HG02884 (cell line): ENCODE data around the gene ANKRD11.
"Not testable (repeated sequence)": the region's sequence is repeated elsewhere in the genome, so short reads cannot be mapped to it uniquely, and the experiment has no call there.

Experiments
- ATAC-seq: cut with Tn5 transposase; IDR thresholded peaks from one replicate; pipeline ENCODE4 v1.9.1; 2021; ENCODE audit warnings: mild to moderate bottlenecking, moderate library complexity; ENCODE audit not compliant: unreplicated experiment

Gene ANKRD11

DNA sequence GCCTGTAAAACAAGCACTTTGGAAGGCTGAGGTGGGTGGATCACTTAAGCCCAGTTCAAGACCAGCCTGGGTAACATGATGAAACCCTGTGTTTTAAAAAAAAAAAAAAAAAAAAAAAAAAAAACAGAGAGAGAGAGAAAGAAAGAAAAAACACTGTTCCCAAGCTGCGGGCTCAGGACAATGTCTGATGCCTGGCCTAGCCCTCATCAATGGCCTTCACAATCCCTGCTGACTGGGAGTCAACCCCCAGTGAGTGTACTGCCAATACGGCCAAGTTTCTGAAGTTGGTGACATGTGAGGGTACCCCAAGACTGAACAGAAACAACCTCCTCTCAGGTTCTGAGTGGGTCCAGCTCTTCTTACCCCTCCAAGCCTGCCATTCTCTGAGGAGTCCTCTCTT, 156.3 kb downstream of the ANKRD11 start:
- ATAC-seq: no peak

DNA sequence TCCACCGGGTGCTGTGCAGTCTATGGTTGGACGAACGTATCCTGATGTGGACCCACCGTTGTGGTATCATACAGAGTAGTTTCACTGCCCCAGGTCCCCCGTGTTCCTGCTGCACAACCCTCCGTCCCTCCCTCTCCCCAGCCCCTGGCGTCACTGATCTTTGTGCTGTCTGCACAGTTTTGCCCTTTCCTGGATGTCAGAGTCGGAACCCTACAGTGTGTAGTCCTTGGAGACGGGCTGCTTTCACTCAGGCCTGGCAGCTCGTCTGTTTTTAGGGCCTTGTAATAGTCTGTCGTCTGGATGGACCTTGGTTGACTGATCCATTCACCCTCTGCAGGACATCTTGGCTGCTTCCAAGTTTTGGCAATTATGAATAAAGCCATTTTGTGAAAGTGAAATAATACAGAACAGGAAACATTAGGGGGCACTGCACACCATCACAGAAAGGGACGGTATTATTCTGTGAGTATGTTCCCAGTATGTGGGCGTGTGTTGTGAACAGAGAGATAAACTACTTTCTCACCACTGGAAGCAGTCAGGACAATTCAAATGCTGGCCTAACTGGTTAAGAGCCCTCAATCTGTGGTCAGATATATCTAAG, 156.9 kb downstream of the ANKRD11 start:
- ATAC-seq: not testable (repeated sequence)

DNA sequence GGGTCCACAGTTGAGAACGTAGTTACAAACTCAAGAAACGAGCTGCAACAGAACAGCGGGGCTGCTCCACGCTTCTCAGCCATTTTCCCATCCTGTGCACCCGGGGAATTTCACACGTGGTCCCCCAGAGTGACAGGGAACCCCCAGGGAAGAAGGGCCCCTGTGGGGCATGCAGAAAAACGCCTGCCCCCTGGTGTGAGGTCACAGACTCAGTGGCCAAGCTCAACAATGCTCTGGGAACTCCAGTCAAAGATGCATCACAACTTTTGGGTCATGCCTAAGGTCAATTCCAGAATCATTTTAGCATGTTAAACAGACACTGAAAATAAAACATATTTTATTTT, 157.5 kb downstream of the ANKRD11 start:
- no peak for ATAC-seq

DNA sequence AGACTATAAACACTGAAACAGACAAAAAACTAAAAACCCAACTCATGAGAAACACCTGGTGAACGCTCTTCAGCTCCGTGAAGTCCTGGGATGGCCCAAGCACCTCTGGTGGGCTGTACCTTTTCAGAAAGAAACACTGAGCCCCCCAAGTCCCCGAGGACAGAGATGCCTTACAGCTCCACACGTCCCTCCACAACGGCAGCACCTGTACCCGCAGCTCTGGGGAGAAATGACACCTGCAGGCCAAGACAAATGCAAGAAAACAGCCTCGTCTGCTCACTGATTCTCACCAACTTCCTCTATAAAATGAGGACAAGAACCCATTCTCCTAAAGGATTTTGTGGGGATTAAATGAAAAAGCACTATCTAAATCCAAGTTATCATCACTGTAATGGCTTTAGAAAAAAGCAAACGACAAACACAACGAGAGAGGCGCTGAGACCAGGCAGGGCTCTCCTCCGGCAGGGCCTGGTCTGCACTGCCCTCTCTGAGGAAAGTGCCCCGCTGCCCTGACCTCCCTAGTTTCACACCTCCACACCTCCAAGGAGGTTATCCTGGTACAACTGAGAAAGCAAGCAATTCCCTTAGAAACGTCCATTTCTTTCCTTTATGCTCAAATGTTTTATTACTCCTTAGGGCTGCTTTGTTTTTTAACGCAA, 158.0 kb downstream of the ANKRD11 start:
- ATAC-seq: no peak

DNA sequence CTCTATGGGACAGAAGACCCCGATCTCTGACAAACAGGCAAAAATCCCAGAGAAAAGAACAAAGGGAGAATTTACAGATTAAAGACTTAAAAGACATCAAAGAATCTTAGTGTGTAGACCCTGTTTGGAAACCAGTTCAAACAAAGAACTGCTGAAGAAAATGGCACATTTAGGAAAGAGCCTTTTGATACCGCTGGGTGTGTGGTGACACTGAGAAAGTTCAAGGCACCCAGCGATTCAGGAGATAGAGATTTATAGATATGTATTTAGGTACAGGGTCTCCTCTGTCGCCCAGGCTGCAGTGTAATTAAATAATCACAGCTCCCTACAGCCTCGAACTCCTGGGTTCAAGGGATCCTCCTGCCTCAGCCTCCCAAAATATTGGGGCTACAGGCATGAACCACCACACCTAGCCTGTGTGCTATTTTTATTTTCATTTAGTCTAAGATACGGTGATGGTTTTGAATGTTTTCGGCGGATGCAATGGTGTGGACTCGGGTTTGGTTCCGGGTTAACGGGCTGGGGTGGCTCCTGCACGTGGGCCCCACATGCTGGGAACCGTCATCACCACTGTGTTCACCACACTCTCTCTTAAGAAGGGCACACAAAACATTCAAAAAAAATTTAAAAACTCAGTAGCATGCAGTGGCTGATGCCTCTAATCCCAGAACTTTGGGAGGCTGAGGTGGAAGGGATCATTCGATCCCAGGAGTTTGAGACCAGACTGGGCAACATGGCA, 158.8 kb downstream of the ANKRD11 start:
- ATAC-seq: no peak

DNA sequence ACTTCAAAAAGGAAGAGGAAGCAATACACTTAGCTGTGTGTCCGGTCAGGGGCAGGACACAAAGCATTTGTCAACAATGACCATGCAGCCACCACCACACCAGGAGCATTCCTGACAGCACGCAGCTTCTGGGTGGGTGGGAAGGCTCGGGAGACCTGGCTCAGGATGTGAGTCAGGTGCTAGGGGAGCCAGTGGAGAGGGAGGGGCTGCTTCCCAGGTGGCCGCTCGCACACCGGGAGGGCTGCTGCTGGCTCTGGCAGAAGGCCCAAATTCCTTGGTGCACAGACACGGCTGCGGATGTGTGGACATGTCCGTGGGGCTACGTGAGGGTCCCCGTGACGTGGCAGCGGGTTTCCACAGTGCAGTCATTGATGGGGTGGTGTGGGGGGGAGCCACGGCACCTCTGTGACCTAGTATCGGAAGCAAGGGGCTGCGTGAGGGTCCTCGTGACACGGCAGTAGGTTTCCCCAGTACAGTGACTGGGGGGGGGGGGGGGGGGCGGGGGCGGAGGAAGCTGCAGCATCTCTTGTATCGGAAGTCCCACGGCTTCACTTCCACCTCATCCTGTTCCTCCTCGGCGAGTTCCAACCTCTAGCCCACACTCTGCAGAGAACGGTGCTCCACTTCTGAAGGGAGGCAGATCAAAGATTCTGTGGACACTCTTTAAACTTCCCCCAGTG, 160.0 kb downstream of the ANKRD11 start:
- no peak for ATAC-seq

DNA sequence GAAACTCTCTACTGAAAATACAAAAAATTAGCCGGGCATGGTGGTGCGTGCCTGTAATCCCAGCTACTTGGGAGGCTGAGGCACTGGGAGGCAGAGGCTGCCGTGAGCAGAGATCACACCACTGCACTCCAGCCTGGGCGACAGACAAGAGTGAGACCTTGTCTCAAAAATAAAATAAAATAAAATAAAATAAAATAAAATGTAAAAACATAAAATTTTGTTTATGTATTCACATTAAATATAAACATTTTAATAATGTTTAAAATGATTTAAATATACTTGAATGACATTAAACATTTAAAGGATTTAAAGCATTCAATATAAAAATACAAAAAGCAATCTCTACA, 160.6 kb downstream of the ANKRD11 start:
- ATAC-seq: not testable (repeated sequence)

DNA sequence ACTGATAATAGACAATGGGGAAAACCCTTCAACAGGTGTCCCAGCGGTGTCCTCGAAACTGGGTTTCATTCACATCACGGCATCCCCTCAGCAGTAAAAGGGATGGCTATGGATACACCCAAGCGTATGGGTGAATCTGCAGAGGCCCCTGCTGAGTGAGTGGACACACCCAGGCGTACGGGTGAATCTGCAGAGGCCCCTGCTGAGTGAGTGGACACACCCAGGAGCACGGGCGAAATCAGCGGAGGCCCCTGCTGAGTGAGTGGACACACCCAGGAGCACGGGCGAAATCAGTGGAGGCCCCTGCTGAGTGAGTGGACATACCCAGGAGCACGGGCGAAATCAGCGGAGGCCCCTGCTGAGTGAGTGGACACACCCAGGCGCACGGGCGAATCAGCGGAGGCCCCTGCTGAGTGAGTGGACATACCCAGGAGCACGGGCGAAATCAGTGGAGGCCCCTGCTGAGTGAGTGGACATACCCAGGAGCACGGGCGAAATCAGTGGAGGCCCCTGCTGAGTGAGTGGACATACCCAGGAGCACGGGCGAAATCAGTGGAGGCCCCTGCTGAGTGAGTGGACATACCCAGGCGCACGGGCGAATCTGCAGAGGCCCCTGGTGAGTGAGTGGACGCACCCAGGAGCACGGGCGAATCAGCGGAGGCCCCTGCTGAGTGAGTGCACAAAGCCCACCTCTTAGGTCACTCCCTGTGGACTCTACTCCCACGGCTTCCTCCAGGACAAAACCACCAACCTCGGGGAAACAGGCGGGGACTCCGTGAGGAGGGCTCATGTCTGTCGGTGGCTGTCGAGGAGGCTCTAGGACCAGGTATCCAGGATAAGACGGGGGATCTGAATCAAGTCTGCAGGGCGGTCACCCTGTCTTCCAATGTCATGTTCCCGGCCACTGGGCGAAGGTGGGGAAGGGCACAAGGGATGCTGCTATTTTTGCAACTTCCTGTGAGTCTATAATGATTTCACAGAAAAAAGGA, 161.7 kb downstream of the ANKRD11 start:
- ATAC-seq: not testable (repeated sequence)

DNA sequence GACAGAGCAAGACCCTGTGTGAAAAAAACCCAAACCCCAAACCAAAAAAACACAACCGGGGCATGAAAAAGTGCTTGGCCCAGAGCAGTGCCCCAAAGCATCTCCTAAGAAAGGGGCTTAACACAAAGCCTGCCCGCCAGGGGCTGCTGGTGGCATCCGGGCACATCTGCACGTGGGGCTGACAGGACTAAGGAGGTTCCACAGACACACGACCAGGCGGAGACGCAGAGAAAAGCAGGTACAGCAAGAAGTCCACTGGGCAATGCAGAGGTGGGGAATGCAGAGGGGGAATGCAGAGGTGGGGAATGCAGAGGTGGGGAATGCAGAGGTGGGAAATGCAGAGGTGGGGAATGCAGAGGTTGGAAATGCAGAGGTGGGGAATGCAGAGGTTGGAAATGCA, 163.6 kb downstream of the ANKRD11 start:
- ATAC-seq: no peak

DNA sequence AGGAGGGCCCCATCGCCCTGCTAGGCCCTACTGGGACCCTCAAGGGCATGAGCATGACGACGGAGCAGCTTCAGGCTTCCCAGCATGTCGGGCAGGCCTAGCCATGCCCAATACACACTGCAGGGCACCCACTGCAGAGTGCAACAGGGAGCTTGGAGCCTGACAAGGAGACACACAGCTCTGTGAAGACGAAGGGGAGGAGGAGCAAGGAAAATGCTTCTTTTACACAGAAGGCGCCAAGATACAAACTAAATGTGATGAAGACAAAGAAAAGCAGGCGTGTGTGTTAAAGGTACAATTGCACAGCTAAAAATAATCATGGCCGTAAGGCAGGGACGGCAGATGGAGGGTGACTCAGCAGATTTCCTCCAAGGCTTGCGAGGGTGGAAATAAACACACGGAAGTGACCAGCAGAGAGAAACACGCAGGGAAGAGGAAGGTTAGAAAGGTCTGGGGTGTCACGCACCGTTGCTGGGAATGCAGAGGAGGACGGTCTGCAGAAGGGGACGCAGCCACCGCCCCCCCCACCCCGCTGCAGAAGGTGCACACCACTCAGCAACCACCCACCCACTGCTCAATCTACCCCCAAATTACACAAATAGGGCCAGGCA, 164.4 kb downstream of the ANKRD11 start:
- ATAC-seq: no peak

DNA sequence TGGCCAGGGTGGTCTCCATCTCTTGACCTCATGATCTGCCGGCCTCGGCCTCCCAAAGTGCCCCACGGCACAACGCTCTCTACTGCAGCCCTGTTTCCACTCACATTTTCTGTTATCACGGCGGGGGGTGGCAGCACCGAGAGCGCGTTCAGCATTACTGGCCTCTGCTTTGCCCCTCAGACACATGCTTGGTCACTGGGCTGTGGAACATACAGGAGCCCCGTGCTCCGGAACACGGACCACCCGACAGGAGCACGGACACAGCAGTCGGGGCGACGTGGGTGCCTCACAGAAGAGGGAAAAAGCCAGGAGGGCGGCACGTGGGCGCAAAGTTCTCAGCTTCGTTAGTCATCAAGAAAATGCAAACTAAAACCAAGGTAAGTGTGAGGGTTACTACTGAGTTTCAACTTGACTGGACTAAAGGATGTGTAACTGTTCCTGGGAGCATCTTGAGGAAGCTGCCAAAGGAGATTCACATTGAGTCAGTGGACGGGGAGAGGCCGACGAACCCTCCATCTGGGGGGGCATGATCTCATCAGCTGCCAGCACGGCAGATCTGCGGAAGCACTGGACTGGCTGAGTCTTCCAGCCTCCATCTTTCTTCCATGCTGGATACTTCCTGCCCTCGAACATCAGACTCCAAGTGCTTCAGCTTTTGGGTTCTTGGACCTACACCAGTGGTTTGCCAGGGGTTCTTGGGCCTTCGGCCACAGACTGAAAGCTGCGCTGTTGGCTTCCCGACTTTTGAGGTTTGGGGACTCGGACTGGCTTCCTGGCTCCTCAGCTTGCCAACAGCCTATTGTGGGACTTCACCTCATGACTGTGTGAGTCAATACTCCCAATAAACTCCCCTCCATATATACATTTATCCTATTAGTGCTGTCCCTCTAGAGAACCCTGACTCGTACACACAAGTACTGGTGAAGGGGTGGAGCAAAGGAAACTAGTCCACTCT, 166.0 kb downstream of the ANKRD11 start:
- no peak for ATAC-seq

DNA sequence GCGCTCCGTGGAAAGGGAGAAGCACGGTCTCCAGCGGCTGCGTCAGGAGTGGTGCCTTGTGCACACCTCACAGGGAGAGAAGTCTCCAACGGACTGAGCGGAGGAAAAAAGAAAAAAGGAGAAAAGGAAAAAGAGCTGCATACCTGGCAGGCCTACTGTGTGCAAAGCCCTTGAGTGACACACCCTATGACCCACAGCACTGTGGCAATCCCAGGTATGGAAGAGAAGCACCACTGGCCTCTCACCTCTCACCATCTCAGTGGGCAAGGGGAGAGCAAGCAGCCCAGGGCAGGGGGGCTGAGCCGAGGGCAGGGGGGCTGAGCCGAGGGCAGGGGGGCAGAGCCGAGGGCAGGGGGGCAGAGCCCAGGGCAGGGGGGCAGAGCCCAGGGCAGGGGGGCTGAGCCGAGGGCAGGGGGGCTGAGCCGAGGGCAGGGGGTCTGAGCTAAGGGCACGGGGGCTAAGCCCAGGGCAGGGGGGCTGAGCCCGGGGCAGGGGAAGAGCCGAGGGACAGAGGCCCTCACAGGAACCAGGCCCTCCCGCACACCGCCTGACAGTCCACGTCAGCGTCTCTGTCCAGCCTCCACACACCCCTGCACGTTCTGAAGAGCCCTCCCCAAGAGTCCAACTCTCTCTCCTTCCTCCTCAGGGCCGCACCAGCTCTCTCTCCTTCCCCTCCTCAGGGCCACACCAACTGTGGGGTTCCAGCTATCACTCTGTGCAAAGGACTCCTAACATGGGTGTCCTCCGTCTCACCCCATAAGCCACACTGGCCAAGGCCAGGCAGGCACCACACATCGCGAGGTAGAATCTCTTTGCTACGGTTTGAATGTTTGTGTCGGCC, 167.0 kb downstream of the ANKRD11 start:
- ATAC-seq: no peak

DNA sequence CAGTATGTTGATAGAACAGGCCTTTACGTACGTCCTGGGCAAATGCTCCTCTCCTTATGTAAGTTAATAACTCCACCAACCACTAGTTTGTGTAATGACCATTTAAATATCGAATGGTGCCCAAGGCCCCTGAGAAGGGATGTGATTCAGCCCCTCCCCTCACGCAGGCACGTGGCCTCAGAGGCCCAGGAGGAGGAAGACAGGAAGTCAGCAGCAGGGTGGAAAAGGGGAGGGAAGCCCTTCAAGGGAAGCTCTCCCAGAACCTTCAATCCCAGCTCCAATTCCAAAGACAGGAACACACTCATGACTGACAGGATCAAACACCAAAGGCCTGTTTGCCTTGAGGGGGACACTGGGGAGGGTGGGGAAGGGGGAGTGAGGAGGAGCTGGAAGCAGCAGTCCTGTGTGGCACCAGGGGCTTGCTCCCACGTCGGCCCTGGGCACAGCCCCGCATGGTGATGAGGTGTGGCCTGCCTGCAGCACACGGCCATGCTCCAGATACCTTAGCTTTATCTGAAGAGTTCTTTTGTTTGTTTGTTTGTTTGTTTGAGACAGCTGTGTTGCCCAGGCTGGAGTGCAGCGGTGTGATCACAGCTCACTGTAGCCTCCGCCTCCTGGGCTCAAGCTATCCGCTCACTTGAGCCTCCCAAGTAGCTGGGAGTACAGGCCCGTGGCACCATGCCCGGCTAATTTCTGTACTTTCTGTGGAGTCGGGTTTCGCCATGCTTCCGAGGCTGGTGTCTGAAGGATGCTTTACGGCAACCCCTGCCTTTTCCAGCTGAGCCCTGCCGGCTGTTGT, 167.8 kb downstream of the ANKRD11 start:
- ATAC-seq: no peak

DNA sequence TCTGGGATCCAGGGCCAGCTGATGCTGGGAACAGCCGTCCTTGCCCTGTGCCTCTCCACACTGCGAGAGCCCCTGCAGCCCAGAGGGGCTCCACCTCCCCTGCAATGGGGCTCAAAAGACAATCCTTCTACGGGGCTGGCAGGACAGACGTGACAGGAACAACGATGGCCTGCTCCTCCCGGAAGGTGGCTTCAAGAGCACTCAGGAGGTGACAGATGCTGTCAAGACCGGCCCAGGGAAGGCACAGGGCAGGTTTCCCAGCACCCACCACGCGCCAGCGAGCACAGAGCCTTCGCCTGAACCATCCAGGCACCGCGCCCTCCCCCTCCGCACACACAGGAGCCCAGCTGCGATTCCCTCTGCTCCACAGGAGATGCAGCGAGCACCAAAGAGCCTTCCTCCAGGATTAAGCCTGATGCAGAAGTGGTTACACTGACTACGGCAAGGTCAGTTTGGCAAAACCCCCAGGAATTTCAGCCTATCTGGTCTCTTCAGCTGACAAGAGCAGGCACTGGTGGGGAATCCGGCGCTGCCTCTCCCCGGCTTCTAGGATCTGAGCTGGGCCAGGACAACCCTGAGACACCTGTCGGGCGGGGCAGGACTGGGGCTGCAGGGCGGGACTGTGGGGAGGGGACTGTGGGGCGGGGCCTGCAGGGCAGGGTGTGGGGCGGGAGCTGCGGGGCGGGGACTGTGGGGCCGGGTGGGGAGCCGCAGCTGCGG, 169.4 kb downstream of the ANKRD11 start:
- ATAC-seq: no peak

DNA sequence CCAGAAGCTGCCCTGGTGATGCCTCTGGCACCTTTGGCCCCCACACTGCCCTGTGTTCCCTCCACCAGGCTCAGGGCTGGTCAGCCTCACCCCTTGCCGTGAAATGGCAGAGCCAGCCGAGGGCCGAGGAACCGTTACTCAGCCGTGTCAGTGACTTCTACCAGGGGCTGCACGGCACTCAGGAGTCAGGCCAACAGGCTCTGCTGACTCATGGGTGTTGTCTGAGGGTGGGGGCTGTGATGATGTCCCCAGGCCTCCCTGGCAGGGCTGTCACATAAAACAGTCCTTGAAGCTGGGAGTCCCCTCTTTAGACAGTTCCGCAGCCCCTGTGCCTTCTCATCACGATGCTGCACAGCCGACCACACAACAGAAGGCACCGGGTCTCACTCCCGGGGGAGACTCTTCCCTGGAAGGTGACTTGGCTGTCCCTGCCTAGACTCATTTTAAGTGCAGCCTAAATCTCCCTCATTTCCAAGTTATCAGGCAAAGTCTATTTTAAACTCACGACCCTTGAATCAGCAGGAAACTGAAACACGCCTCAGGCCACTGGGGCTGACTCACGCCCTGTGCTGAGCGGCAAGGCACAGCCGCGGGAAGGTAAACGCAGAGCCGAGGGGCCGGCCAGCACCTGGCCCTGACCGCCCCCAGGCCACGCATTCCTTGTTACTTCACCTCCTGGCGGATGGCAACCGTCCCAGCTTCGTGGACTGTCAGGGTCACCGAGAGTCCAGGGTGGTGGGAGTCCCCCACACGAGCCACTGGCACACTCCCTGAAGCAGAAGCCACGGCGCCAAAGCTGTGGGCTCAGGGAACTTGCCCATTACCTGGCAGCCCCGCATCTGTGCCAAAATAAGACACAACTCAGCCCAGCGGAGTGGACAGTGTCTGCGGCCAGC, 170.2 kb downstream of the ANKRD11 start:
- no peak for ATAC-seq

DNA sequence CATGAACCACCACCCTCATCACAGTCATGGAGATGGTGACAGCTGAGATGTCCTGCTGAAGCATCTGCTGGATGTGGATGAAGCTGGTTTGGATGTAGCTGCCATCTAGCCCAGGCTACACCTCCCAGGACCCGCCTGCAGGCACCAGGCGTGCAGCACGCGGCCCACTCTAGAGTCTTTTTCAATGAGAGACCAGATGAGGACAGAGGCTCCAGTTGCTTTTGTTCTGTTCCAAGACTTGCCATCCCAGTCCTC, 170.8 kb downstream of the ANKRD11 start:
- no peak for ATAC-seq
